Lower lobe of right lung (tissue), 2 donors: Measurements from ENCODE around the gene PRRT1. TPM values are rescaled to one million over a fixed set of nuclear protein-coding genes. Genes with fewer than 3 reads are reported as not detected.

Experiments used
- ATAC-seq, 2 donors: fragments of 200-7000 bp; cut with Tn5 transposase; one replicate each; pipeline ENCODE4 v1.9.1; 2020 to 2022; ENCODE audit warnings: mild to moderate bottlenecking in 2 of 2, moderate library complexity in 2 of 2
- DNase-seq: peaks from one replicate; pipeline ENCODE4 v3.0.0-alpha.2; 2020
- H3K27ac ChIP-seq: fragments of 200-600 bp; one replicate; pipeline ENCODE4 v1.8.0; 2022
- H3K27me3 ChIP-seq: fragments of 200-600 bp; one replicate; pipeline ENCODE4 v1.8.0; 2022; ENCODE audit warnings: low read depth
- H3K36me3 ChIP-seq: fragments of 200-600 bp; one replicate; pipeline ENCODE4 v1.8.0; 2022; ENCODE audit warnings: mild to moderate bottlenecking
- H3K4me1 ChIP-seq: fragments of 200-600 bp; one replicate; pipeline ENCODE4 v1.8.0; 2022
- H3K4me3 ChIP-seq: fragments of 200-600 bp; one replicate; pipeline ENCODE4 v1.8.0; 2022; ENCODE audit warnings: mild to moderate bottlenecking
- H3K9me3 ChIP-seq: fragments of 200-600 bp; one replicate; pipeline ENCODE4 v1.8.0; 2022
- intact Hi-C: fragments of 100-400 bp; cut with DNase I; formaldehyde crosslinking; loops from one replicate; pipeline ENCODE4 v1.11.0; 2022
- total RNA-seq: library from RNA; stranded (reverse); fragmentation: NEBNext Ultra II Directional; extraction: Animal tissue kit (Norgen Biotek cat#: 25700); gene quantifications from one replicate; pipeline ENCODE4 v1.2.1, GENCODE V29; 2021
- TF ChIP-seq, protein P1 (sequence below): fragments of 200-600 bp; IDR thresholded peaks from one replicate; pipeline ENCODE4 v1.8.0; 2022; ENCODE audit warnings: antibody characterized with exemption, mild to moderate bottlenecking
- donor health status: DM: no; HTN: yes; CAD: no; lungs with severe emphysema.

PRRT1 gene
- total RNA-seq, 1 donor from 2014 or later, result 1.2 TPM

DNA sequence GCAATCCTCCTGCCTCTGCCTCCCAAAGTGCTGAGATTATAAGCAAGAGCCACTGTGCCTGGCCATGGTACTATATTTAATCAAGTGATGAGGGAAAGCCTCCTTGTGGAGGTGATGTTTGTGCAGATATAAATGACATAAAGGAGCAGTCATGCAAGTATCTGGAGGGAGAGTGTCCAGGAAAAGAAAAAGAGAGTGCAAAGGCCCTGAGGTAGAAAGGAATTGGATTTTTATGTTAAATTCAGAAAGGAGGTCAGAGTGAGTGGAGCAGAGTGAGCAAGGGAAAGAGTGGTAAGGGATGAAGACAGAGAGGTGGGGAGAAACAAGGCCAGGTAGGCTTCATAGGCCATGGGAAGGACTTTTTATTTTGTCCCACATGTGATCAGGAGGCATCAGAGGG, 14.3 kb downstream of the PRRT1 start:
- peaks cover 5% of the 10 kb centered on the region for H3K27me3 ChIP-seq
- no peak for DNase-seq
- no peaks in the 10 kb centered on the region for H3K4me1 ChIP-seq
- H3K9me3 ChIP-seq, result no peaks in the 10 kb centered on the region
- no peak for ATAC-seq
- TF ChIP-seq, protein P1, sequence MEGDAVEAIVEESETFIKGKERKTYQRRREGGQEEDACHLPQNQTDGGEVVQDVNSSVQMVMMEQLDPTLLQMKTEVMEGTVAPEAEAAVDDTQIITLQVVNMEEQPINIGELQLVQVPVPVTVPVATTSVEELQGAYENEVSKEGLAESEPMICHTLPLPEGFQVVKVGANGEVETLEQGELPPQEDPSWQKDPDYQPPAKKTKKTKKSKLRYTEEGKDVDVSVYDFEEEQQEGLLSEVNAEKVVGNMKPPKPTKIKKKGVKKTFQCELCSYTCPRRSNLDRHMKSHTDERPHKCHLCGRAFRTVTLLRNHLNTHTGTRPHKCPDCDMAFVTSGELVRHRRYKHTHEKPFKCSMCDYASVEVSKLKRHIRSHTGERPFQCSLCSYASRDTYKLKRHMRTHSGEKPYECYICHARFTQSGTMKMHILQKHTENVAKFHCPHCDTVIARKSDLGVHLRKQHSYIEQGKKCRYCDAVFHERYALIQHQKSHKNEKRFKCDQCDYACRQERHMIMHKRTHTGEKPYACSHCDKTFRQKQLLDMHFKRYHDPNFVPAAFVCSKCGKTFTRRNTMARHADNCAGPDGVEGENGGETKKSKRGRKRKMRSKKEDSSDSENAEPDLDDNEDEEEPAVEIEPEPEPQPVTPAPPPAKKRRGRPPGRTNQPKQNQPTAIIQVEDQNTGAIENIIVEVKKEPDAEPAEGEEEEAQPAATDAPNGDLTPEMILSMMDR, result no peak
- intact Hi-C loops, result no loop called here
- no peaks in the 10 kb centered on the region for H3K36me3 ChIP-seq
- no peak overlapping the region for H3K4me3 ChIP-seq
- no peak overlapping the region for H3K27ac ChIP-seq

DNA sequence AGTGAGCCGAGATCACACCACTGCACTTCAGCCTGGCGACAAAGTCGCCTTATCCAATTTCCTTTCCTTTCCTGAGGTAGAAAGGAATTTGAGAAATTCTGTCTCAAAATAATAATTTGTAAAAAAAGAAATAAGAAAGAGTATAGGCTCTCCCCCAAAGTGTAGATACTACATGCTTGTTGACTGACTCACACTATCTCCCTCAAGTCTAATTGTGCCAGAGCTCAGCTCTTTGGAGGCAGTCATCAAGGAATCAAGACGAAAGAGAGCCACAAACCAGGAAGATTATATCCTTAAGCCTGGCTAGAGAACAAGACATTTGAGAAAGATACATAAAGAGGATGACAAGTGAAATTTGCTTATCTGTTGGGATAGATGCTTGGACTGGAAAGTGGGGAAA, 18.0 kb downstream of the PRRT1 start:
- no peak overlapping the region for H3K27ac ChIP-seq
- H3K9me3 ChIP-seq, result no peaks in the 10 kb centered on the region
- no peaks in the 10 kb centered on the region for H3K36me3 ChIP-seq
- DNase-seq (no peak), ATAC-seq (no peak)
- intact Hi-C loops, result no loop called here
- H3K4me1 ChIP-seq, result peaks cover 9% of the 10 kb centered on the region
- TF ChIP-seq, protein P1, result no peak
- H3K27me3 ChIP-seq, result no peaks in the 10 kb centered on the region
- no peak overlapping the region for H3K4me3 ChIP-seq

GRCh38 chr6:32132110-32132509, 19.6 kb downstream of the PRRT1 start:
- Histone ChIP-seq H3K27ac (no peak overlapping the region), H3K36me3 (no peaks in the 10 kb centered on the region), H3K27me3 (no peaks in the 10 kb centered on the region), H3K4me1 (peaks cover 19% of the 10 kb centered on the region), H3K9me3 (no peaks in the 10 kb centered on the region), H3K4me3 (no peak overlapping the region)
- intact Hi-C loops, result no loop called here
- no peak for ATAC-seq
- TF ChIP-seq, protein P1, result no peak
- DNase-seq, result no peak

DNA sequence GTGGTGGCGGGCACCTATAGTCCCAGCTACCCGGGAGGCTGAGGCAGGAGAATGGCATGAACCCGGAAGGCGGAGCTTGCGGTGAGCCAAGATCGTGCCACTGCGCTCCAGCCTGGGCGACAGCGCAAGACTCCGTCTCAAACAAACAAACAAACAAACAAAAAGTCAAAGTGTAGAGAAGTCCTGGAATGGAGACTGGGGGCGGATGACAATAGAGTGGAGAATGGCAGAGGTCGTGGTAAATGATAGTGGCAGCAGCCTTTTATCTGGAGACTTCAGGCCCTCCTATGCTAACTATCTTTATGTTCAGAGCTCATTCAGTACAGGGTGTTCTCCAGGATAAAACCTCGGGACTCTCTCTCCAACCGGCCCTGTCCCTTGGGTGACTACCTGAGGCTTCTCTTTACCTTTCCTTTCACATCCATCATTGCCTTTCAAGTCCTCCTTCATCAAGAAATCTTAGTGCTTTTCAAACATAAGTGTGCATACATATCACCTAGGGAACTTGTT, 20.2 kb downstream of the PRRT1 start:
- Histone ChIP-seq H3K36me3 (peaks cover 6% of the 10 kb centered on the region), H3K27ac (no peak overlapping the region), H3K9me3 (no peaks in the 10 kb centered on the region), H3K4me3 (no peak overlapping the region), H3K27me3 (no peaks in the 10 kb centered on the region), H3K4me1 (peaks cover 25% of the 10 kb centered on the region)
- TF ChIP-seq, protein P1, result no peak
- no peak for ATAC-seq
- intact Hi-C loops, result no loop called here
- no peak for DNase-seq

DNA sequence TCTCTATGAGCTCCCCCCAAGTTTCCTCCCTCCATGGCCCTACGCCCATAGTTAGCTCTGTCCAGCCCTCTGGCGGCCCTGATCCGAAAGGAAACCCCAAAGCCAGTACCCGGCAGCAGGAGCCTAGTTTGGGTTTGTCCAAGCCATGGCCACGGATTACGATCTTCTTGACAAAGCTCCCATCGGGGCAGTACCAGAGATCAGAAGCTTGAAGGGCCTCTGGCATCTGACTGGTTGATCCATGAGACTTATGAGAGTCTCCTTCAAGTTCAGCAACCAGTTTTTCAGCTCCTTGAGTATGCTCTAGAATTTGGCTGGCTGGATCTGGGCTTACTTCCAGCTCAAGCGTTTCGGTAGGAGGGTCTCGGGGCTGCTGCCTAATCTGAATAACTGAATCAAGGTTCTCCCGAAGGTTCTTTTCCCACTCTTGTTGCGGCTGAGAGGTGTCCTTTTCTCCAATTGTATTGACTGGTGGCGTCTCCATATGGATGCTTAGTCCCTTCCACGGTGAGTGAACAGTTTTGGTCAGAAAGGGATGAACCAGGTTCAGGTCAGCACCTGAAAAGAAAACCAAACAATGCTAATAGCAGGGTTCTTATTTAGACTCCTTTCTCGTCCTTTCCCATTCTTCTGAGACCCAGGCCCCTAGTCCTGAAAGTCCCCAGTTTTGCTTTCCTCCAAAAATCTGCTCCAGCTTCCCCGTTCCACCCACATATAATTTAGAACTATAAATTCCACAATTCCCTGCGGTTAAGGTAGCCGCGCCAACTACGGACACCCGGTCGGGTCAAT, 22.2 kb downstream of the PRRT1 start:
- intact Hi-C loops, result no loop called here
- TF ChIP-seq, protein P1, result no peak
- peaks cover 31% of the 10 kb centered on the region for H3K4me1 ChIP-seq

More for the DNA sequence above, 22.2 kb downstream of the PRRT1 start:
- Histone ChIP-seq H3K27ac (peak overlapping the region; percentile 81), H3K4me3 (peak overlapping the region; percentile 59), H3K9me3 (no peaks in the 10 kb centered on the region), H3K36me3 (peaks cover 26% of the 10 kb centered on the region), H3K27me3 (no peaks in the 10 kb centered on the region)
- DNase-seq (no peak), ATAC-seq (peak; percentile 56 to 70)
